B cell (primary cell): ENCODE data around the gene AKAP8. TPM values are rescaled to one million over a fixed set of nuclear protein-coding genes. Genes with fewer than 3 reads are reported as not detected.
A peak's percentile ranks its signal among the peaks of the same experiment; 100 is the strongest.
"Not testable (repeated sequence)": the region's sequence is repeated elsewhere in the genome, so short reads cannot be mapped to it uniquely, and the experiment has no call there.

ENCODE experiments used
- ATAC-seq: fragments of 200-7000 bp; cut with Tn5 transposase; one replicate; pipeline ENCODE4 v1.10.0; 2021; ENCODE audit warnings: low read depth, mild to moderate bottlenecking, moderate number of reproducible peaks, moderate library complexity
- CTCF ChIA-PET: fragments of 350-600 bp; sonication (Branson Sonifier 250); formaldehyde crosslinking; loops from one replicate; lab custom pipeline; 2021; ENCODE audit warnings: antibody characterized with exemption, inconsistent platforms; lab: Charles Lee
- POLR2A ChIA-PET: fragments of 350-600 bp; sonication (Branson Sonifier 250); formaldehyde crosslinking; loops from one replicate; lab custom pipeline; 2021; ENCODE audit warnings: antibody characterized with exemption; lab: Charles Lee
- DNase-seq: peaks from one replicate; pipeline ENCODE4 v3.0.0; 2013
- H2AFZ ChIP-seq: 2 replicates; pipeline ENCODE4 v1.6.1; 2012; ENCODE audit warnings: mild to moderate bottlenecking, low read depth, low read length; ENCODE audit not compliant: insufficient read depth, poor library complexity, severe bottlenecking
- H3K27ac ChIP-seq, 2 donors: 1 replicate in 1 of 2; 2 replicates in 1 of 2; pipeline ENCODE4 v1.5.1; 2012 to 2013; ENCODE audit warnings: low read length in 2 of 2, mild to moderate bottlenecking in 2 of 2, moderate library complexity in 1 of 2
- H3K27me3 ChIP-seq, 4 experiments: fragments of 200-600 bp in 1 of 4; sonication (generic) in 1 of 4; replicated peaks in 1 of 4; 1 replicate in 2 of 4; 2 replicates in 2 of 4; pipeline versions ENCODE4 v1.6.1 to v1.7.0; 2013 to 2016; ENCODE audit warnings: low read length in 3 of 4, mild to moderate bottlenecking in 2 of 4, mixed read lengths in 1 of 4, moderate library complexity in 1 of 4; ENCODE audit not compliant: insufficient read depth in 4 of 4, control insufficient read depth in 3 of 4; ENCODE audit errors: control extremely low read depth in 1 of 4
- H3K36me3 ChIP-seq, 2 experiments: replicated peaks in 1 of 2; 1 replicate in 1 of 2; 2 replicates in 1 of 2; pipeline versions ENCODE4 v1.6.1 to v1.7.1; 2013; ENCODE audit warnings: low read length in 1 of 2; ENCODE audit not compliant: insufficient read depth in 2 of 2, control insufficient read depth in 1 of 2; ENCODE audit errors: control extremely low read depth in 1 of 2, extremely low read depth in 1 of 2
- H3K4me1 ChIP-seq, 2 donors: fragments of 200-600 bp in 1 of 2; sonication (generic) in 1 of 2; 1 replicate in 1 of 2; 2 replicates in 1 of 2; pipeline versions ENCODE4 v1.5.1 to v1.6.1; 2013 to 2017; ENCODE audit warnings: low read length in 2 of 2; ENCODE audit not compliant: control insufficient read depth in 2 of 2, insufficient read depth in 2 of 2
- H3K4me2 ChIP-seq: replicated peaks from 2 replicates; pipeline ENCODE3; 2012; ENCODE audit warnings: mild to moderate bottlenecking, low read depth, low read length; ENCODE audit not compliant: poor library complexity, severe bottlenecking
- H3K4me3 ChIP-seq, 5 experiments: fragments of 200-600 bp in 1 of 5; sonication (generic) in 1 of 5; 1 replicate in 3 of 5; 2 replicates in 2 of 5; pipeline versions ENCODE4 v1.5.1 to v1.7.0; 2011 to 2016; ENCODE audit warnings: low read length in 4 of 5, mild to moderate bottlenecking in 4 of 5, low read depth in 2 of 5, control low read depth in 1 of 5, moderate library complexity in 1 of 5; ENCODE audit not compliant: insufficient read depth in 1 of 5; ENCODE audit errors: control extremely low read depth in 1 of 5, extremely low read depth in 1 of 5
- H3K79me2 ChIP-seq: fragments of 200-600 bp; sonication (generic); one replicate; pipeline ENCODE4 v1.6.0; 2016; ENCODE audit warnings: low read length; ENCODE audit not compliant: control insufficient read depth, insufficient read depth
- H3K9ac ChIP-seq: fragments of 200-600 bp; sonication (generic); 2 replicates; pipeline ENCODE4 v1.6.1; 2017; ENCODE audit warnings: mild to moderate bottlenecking, low read length, moderate library complexity
- H3K9me3 ChIP-seq, 3 donors: one replicate each; pipeline versions ENCODE4 v1.6.1 to v1.7.1; 2013; ENCODE audit warnings: low read length in 2 of 3; ENCODE audit not compliant: control insufficient read depth in 2 of 3, insufficient read depth in 1 of 3; ENCODE audit errors: control extremely low read depth in 1 of 3
- H4K20me1 ChIP-seq: 2 replicates; pipeline ENCODE4 v1.6.0; 2012; ENCODE audit warnings: mild to moderate bottlenecking, low read length; ENCODE audit not compliant: insufficient read depth, control insufficient read depth, poor library complexity, severe bottlenecking
- H3K27ac Mint-ChIP-seq: one replicate; pipeline ENCODE4 v1.8.0; 2021; ENCODE audit warnings: mixed read lengths
- H3K27me3 Mint-ChIP-seq: one replicate; pipeline ENCODE4 v1.8.0; 2021; ENCODE audit warnings: mixed read lengths
- H3K4me1 Mint-ChIP-seq: one replicate; pipeline ENCODE4 v1.8.0; 2021; ENCODE audit warnings: mixed read lengths
- H3K4me3 Mint-ChIP-seq: one replicate; pipeline ENCODE4 v1.8.0; 2021; ENCODE audit warnings: mixed read lengths
- H3K9me3 Mint-ChIP-seq: one replicate; pipeline ENCODE4 v1.8.0; 2022; ENCODE audit warnings: mixed read lengths; ENCODE audit not compliant: insufficient read depth
- CTCF ChIP-seq: fragments of 200-600 bp; IDR thresholded peaks from one replicate; pipeline ENCODE4 v1.8.0; 2022; ENCODE audit warnings: antibody characterized with exemption, mild to moderate bottlenecking
- EZH2 ChIP-seq: IDR thresholded peaks from 2 replicates; pipeline ENCODE4 v1.6.1; 2012; ENCODE audit warnings: borderline replicate concordance, low read depth, mild to moderate bottlenecking, moderate library complexity, low read length; ENCODE audit not compliant: insufficient read depth, poor library complexity, severe bottlenecking
- WGBS: methylation state at CpG from one replicate; pipeline ENCODE4 v1.1.5; 2013; ENCODE audit warnings: missing lambda C conversion rate; ENCODE audit not compliant: insufficient coverage; 5-methylcytosine and 5-hydroxymethylcytosine counted together
- intact Hi-C: fragments of 100-400 bp; cut with micrococcal nuclease; formaldehyde crosslinking; loops from one replicate; pipeline ENCODE4 v1.10.0; 2022
- polyA plus RNA-seq: library from polyadenylated mRNA; depleted of rRNA; stranded (reverse); fragments of >200 nt; gene quantifications from 2 replicates; pipeline ENCODE4 v1.2.3, GENCODE V29; 2012
- total RNA-seq, 2 donors: library from RNA; stranded (reverse); fragments of 120-200 nt in 1 of 2; gene quantifications; 1 replicate in 1 of 2; 2 replicates in 1 of 2; pipeline versions ENCODE4 v1.2.3 to v1.2.4, GENCODE V29; 2013 to 2022

AKAP8 gene
- total and polyA plus RNA-seq, 2 donors (not counting 1 experiment from before 2014, with no cell fraction given) = 30.0 to 84.8 TPM

- H3K27me3 ChIP-seq, H3K9me3 ChIP-seq, H3K27me3 Mint-ChIP-seq, H2AFZ ChIP-seq, H3K4me1 Mint-ChIP-seq, H3K4me1 ChIP-seq, H3K27ac Mint-ChIP-seq, H3K4me3 ChIP-seq, H3K4me2 ChIP-seq, intact Hi-C loops, H3K4me3 Mint-ChIP-seq, H3K27ac ChIP-seq, H3K9ac ChIP-seq, H3K9me3 Mint-ChIP-seq, POLR2A ChIA-PET, DNase-seq: not testable (repeated sequence)
- peaks cover 10 to 63% of the 10 kb centered on the region in 2 experiments for H3K36me3 ChIP-seq
- H4K20me1 ChIP-seq = peaks cover 12% of the 10 kb centered on the region
- CTCF ChIA-PET = interaction anchor here (1.2 to 1.6 kb wide), 2 partner anchors 11 to 81 kb away, joined by 3 read pairs; no protein-coding TSS in a partner anchor
- peaks cover 12% of the 10 kb centered on the region for H3K79me2 ChIP-seq
- WGBS = 60% methylated on average over 1 of the region's 4 CpGs
- peak; percentile 28 for ATAC-seq
Measured at GRCh38 chr19:15360015-15360414, 19.6 kb downstream of the AKAP8 start.

- Histone ChIP-seq H3K4me1 (no peaks in the 10 kb centered on the region), H3K36me3 (peaks cover 20 to 69% of the 10 kb centered on the region in 2 experiments), H4K20me1 (peaks cover 6% of the 10 kb centered on the region), H3K27me3 (no peaks in the 10 kb centered on the region), H3K4me2 (no peak overlapping the region), H3K4me3 (no peak overlapping the region), H3K9me3 (no peaks in the 10 kb centered on the region), H3K27ac (no peak overlapping the region), H3K9ac (no peak overlapping the region), H3K79me2 (peaks cover 9% of the 10 kb centered on the region), H2AFZ (no peak overlapping the region)
- H3K27me3 Mint-ChIP-seq = no peaks in the 10 kb centered on the region
- WGBS = 61% methylated on average over 3 of the region's 3 CpGs
- DNase-seq (no peak), ATAC-seq (no peak)
- no peaks in the 10 kb centered on the region for H3K4me1 Mint-ChIP-seq
- TF ChIP-seq EZH2 = no peak
- TF ChIP-seq CTCF = no peak
- ChIA-PET CTCF (interaction anchor here (1.0 to 1.6 kb wide), 2 partner anchors 60 to 80 kb away, joined by 3 read pairs; partner anchors contain the start of gene AKAP8L), POLR2A (interaction anchor here (0.9 kb wide), 1 partner anchor 20 kb away, joined by 3 read pairs; the partner anchor contains the start of gene AKAP8)
- H3K27ac Mint-ChIP-seq = no peak overlapping the region
- intact Hi-C loops = loop anchor here (1.0 kb wide), 1 partner anchor 19 kb away; no protein-coding TSS in a partner anchor
- no peaks in the 10 kb centered on the region for H3K9me3 Mint-ChIP-seq
- H3K4me3 Mint-ChIP-seq = no peak overlapping the region
Measured at GRCh38 chr19:15358918-15359317, 20.7 kb downstream of the AKAP8 start.
